ENCODE measurements around the gene IRF8.

GRCh38 chr16:85868495-85868894, 30.5 kb upstream of the IRF8 start:
- TF ChIP-seq POLR2AphosphoS5 (IDR thresholded peaks at IDR 0.05; ENCODE audit: low read depth, low read length): no peak
- no peak for TF ChIP-seq REST (IDR thresholded peaks at IDR 0.05; ENCODE audit: insufficient read depth in 1 of 2, low read depth in 2 of 2, low read length in 2 of 2)
- TF ChIP-seq SIN3A (IDR thresholded peaks at IDR 0.05; ENCODE audit: borderline replicate concordance, insufficient read depth, low read length): no peak
- TF ChIP-seq TAF1 (IDR thresholded peaks at IDR 0.05; ENCODE audit: borderline replicate concordance, insufficient read depth, low read length): no peak
